Nephron progenitor cell (in vitro differentiated cells): Measurements from ENCODE around the gene OLFML2B.
A peak's percentile ranks its signal among the peaks of the same experiment; 100 is the strongest.

ENCODE experiments used
- DNase-seq: peaks from one replicate; pipeline ENCODE4 v3.0.0; 2021
- H3K27ac Mint-ChIP-seq: 2 replicates; pipeline ENCODE4 v1.8.0; 2021; ENCODE audit warnings: mild to moderate bottlenecking, moderate library complexity, mixed read lengths
- H3K27me3 Mint-ChIP-seq: 2 replicates; pipeline ENCODE4 v1.8.0; 2021; ENCODE audit warnings: mild to moderate bottlenecking, low read depth, mixed read lengths; ENCODE audit not compliant: poor library complexity
- H3K36me3 Mint-ChIP-seq: 2 replicates; pipeline ENCODE4 v1.8.0; 2021; ENCODE audit warnings: low read depth, mixed read lengths
- H3K4me1 Mint-ChIP-seq: 2 replicates; pipeline ENCODE4 v1.8.0; 2021; ENCODE audit warnings: mixed read lengths
- H3K4me3 Mint-ChIP-seq: 2 replicates; pipeline ENCODE4 v1.8.0; 2021; ENCODE audit warnings: mild to moderate bottlenecking, moderate library complexity, mixed read lengths
- H3K9me3 Mint-ChIP-seq: 2 replicates; pipeline ENCODE4 v1.8.0; 2021; ENCODE audit warnings: mild to moderate bottlenecking, moderate library complexity, mixed read lengths
- CTCF ChIP-seq: fragments of 200-600 bp; sonication (generic); IDR thresholded peaks from 2 replicates; pipeline ENCODE4 v1.5.0; 2021; ENCODE audit warnings: antibody characterized with exemption

Gene OLFML2B

DNA sequence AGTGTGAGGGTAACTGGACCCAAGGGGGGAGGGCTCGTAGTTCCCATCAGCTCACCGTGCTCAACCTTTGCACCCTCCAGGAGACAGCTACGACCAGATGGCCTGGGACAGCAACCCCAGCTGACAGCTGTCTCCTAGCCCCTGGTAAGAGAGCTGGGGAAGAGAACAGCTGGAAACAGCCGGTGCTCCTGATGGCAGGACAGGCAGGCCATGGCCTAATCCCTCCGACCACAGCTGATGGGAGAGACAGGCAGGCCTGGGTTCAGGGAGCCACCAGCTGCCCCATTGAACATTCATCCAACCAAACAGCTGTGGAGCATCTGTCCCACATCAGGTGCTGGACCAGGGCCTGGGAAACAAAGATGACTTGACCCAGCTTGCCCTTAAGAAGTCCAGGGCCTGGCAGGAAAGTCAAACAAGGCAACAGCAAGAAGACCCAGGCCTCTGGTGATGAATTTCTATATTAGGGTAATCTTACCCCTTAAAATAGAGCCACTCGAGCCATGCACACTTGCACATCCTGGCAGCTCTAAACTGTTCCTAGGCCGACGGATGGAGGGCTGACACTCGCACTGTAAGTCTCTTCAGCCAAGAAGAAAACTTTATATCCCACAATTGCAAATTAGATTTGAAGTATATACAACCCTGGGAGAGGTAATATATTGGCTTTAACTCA lies 12.2 kb downstream of the OLFML2B start:
- H3K36me3 Mint-ChIP-seq: peaks cover 45% of the 10 kb centered on the region

GRCh38 chr1:162010175-162010506 lies 13.5 kb downstream of the OLFML2B start:
- H3K4me1 Mint-ChIP-seq: peaks cover 40% of the 10 kb centered on the region
- H3K36me3 Mint-ChIP-seq: peaks cover 35% of the 10 kb centered on the region
- H3K27ac Mint-ChIP-seq: no peak overlapping the region
- H3K4me3 Mint-ChIP-seq: no peak overlapping the region
- peaks cover 19% of the 10 kb centered on the region for H3K9me3 Mint-ChIP-seq
- no peak for DNase-seq
- peaks cover 10% of the 10 kb centered on the region for H3K27me3 Mint-ChIP-seq
- no peak for TF ChIP-seq CTCF

More for the DNA sequence above, 12.2 kb downstream of the OLFML2B start:
- Mint-ChIP-seq H3K9me3 (peaks cover 19% of the 10 kb centered on the region), H3K27ac (peak overlapping the region; percentile 42), H3K27me3 (peaks cover 15% of the 10 kb centered on the region), H3K4me1 (peaks cover 29% of the 10 kb centered on the region), H3K4me3 (no peak overlapping the region)
- TF ChIP-seq CTCF: no peak
- DNase-seq: no peak

DNA sequence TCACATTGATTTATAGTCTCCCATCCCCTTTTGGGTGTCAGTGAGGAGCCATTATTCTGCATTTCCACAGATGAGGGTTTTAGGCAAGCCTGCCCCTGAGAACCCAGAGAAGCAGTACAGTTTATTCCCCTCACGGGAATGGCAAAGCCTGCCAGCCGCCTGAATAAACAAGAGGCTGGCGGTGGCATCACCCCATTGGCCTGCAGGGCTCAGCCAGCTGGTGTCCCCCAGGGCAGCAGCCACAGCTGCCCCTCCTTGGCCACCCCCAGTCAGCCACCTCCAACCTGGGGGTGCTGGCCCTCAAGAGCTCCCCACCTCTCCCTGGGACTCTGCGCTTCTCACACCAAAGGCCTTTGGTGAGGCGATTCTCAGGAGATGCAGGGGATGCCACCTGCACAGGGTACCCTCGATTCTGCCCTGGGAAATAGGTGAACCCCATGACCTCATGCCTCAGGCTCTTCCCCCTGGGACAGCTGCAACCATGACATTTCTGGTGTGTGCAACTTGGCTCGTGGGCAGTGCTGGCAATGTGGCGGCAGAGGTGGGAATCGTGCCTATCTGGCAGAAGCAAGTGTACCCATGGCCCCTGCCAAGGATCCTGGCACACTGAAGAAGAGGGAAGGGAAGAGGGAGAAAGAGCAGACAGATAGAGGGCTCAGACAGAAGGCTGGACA lies 14.0 kb downstream of the OLFML2B start:
- Mint-ChIP-seq H3K27me3 (peaks cover 10% of the 10 kb centered on the region), H3K9me3 (peaks cover 18% of the 10 kb centered on the region), H3K27ac (no peak overlapping the region), H3K36me3 (peaks cover 36% of the 10 kb centered on the region), H3K4me1 (peaks cover 45% of the 10 kb centered on the region), H3K4me3 (no peak overlapping the region)
- no peak for DNase-seq
- TF ChIP-seq CTCF: no peak

DNA sequence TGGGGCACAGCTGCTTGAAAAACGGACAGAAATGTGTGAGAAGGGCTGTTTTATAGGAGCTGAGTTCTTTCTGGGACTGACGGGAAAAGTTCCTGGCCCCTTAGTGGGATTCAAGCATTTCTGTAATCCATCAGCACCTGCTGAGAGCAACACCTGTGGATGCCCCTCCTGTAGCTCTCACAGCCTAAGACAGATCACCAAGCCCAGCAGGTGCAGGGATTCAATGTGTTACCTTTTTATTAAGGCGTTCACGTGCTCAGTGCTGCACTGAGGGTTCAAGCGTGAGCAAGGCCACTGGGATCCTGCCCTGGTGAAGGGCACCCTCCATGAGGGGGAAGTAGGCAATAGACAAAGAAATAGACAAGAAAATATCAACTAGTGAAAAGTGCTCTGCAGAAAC lies 14.9 kb downstream of the OLFML2B start:
- peaks cover 10% of the 10 kb centered on the region for H3K9me3 Mint-ChIP-seq
- no peak overlapping the region for H3K4me3 Mint-ChIP-seq
- H3K4me1 Mint-ChIP-seq: peaks cover 53% of the 10 kb centered on the region
- no peak for DNase-seq
- H3K27me3 Mint-ChIP-seq: peaks cover 8% of the 10 kb centered on the region
- no peak for TF ChIP-seq CTCF
- H3K27ac Mint-ChIP-seq: no peak overlapping the region
- peaks cover 28% of the 10 kb centered on the region for H3K36me3 Mint-ChIP-seq

DNA sequence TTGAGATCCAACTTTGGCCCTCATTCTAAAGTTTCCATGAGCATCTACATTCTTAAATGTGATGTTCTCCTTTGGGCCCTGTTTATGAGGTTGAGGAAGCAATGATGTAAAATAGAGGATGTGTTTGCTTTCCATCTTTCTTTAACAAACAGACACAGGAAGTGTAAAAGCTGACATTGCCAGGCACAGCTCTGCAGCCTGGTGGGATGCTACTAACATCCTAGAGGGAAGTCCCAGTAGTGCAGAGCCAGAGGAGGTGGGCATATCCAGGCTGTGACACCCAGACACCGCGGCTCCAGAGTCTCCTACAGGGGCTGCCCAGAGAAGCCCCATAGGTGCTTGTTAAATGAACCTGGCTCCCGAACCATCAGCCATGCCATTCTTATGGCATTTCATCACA lies 16.2 kb downstream of the OLFML2B start:
- Mint-ChIP-seq H3K36me3 (peaks cover 17% of the 10 kb centered on the region), H3K9me3 (no peaks in the 10 kb centered on the region), H3K4me1 (peaks cover 65% of the 10 kb centered on the region), H3K4me3 (no peak overlapping the region), H3K27me3 (peaks cover 8% of the 10 kb centered on the region), H3K27ac (no peak overlapping the region)
- TF ChIP-seq CTCF: no peak
- DNase-seq: no peak

DNA sequence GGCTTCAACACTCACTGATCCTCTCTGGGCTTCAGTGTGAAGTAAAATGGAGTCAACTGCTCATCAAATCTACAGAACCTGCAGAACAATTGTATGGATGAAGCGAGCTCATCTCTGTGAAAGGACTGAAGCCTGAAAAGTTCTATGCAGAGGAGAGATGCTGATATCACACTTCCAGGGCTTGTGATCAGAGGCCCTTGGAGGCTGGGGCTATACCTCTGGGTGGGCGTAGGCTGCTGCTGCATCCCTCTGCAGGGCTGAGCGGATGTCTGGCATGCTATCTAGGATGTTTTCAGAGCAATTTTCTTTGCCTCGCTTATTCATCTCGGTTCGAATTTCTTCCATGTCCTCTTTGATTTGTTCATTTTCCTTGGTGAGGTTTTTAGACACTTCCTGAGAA lies 17.6 kb downstream of the OLFML2B start:
- no peak overlapping the region for H3K4me3 Mint-ChIP-seq
- H3K27ac Mint-ChIP-seq: no peak overlapping the region
- TF ChIP-seq CTCF: no peak
- H3K4me1 Mint-ChIP-seq: peaks cover 57% of the 10 kb centered on the region
- H3K27me3 Mint-ChIP-seq: peaks cover 8% of the 10 kb centered on the region
- no peak for DNase-seq
- H3K9me3 Mint-ChIP-seq: no peaks in the 10 kb centered on the region
- peaks cover 8% of the 10 kb centered on the region for H3K36me3 Mint-ChIP-seq
